HFF-Myc (cell line): ENCODE results near the gene TMPRSS7.
"Not testable (repeated sequence)": the region's sequence is repeated elsewhere in the genome, so short reads cannot be mapped to it uniquely, and the experiment has no call there.

Source experiments
- DNase-seq: peaks from one replicate; pipeline ENCODE4 v3.0.0-alpha.2; 2011; ENCODE audit warnings: low read depth; ENCODE audit errors: extremely low read depth
- H3K4me3 ChIP-seq: replicated peaks from 2 replicates; pipeline ENCODE4 v1.5.1; 2011; ENCODE audit warnings: low read depth, mild to moderate bottlenecking, control low read depth, low read length
- CTCF ChIP-seq: IDR thresholded peaks from 2 replicates; pipeline ENCODE4 v1.5.1; 2012; ENCODE audit warnings: mild to moderate bottlenecking, low read depth, low read length, control low read depth; ENCODE audit errors: missing control alignments

TMPRSS7 gene

DNA sequence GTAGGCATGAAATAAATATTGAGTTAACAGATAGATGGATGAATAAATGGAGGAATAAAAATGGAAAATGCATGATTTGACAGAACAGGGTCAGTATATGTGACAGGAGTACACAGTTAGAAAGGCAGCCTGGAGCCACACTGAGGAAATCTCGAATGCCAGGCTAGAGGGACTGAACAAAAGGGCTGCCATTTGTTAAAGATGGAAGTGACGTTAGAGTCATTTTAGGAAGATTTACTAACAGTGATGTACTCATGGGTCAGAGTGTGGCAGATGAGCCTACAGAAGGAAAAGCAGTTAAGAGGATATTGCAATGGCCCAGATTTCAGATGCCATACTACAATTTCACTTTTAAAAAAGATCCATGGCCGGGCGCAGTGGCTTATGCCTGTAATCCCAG, 7.4 kb upstream of the TMPRSS7 start:
- no peak overlapping the region for H3K4me3 ChIP-seq
- TF ChIP-seq CTCF = no peak
- no peak for DNase-seq

DNA sequence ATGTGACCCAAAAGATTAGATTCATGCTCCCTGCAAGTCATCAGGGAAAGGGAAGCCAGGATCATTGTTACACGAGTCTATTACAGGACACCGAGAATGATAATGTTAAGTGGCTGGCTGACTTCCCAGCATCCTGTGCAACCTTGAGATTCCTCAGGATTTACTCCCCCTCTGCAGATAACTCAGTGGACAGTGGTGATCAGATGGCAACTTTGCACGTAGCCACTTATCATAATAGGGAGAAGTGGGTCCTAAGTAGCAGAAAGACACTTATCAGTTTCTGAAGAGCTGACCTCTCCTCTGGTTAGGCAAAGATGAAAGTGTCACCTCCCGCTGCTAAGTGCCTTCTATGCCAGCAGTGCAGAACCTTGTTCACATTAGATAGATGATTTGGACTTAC, 6.7 kb upstream of the TMPRSS7 start:
- no peak for TF ChIP-seq CTCF
- no peak overlapping the region for H3K4me3 ChIP-seq
- no peak for DNase-seq

- no peak for TF ChIP-seq CTCF
- H3K4me3 ChIP-seq = no peak overlapping the region
- no peak for DNase-seq
Measured at GRCh38 chr3:112030901-112031300, 3.6 kb upstream of the TMPRSS7 start.

DNA sequence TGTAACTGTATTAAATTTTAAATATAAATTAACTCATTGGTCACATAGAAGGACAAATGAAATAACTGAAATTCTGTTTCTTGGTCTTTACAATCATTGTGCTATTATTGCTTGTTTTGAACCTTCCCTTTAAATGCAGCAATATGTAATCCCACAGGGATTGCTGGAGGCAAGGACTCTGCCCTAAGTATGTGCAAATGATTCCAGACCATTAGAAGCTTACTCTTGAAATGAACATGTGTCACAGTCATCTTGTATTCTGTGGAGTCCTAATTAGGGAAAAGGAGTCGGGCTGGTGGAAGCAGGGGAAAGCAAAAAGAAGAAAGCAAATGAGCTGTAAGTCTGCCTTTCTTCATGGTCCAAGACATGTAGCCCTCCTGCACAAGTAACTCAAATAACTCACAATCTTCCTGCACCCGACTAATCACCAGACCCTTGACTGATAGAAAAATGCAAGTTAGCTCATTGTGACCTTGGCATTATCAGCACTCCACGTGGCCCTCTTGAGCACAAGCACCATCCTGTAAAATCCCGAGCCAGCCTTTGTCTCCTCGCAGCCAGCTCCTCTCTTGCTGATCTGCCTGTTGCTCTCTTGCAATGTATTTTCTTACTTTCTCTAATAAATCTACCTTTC, 2.3 kb upstream of the TMPRSS7 start:
- TF ChIP-seq CTCF = no peak
- DNase-seq = no peak
- no peak overlapping the region for H3K4me3 ChIP-seq

DNA sequence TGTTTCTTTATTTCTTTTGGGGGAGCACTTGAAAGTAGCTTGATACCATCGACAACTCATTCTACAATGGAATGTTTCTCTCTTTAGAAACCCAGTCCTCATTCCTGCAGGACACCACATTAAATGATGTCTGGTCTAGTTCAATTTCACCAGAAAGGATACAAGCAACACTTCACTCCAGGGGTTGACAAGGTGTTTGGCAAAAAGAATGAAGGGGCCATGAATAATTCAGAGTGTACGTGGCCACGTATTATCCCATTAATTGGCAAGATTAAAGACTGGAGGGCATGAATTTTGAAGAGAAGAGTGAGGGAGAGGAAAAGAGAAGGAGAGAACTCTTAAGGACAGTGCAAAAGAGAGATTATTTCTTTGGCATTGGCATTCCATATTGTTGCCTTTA, 705 bp downstream of the TMPRSS7 start:
- DNase-seq = no peak

DNA sequence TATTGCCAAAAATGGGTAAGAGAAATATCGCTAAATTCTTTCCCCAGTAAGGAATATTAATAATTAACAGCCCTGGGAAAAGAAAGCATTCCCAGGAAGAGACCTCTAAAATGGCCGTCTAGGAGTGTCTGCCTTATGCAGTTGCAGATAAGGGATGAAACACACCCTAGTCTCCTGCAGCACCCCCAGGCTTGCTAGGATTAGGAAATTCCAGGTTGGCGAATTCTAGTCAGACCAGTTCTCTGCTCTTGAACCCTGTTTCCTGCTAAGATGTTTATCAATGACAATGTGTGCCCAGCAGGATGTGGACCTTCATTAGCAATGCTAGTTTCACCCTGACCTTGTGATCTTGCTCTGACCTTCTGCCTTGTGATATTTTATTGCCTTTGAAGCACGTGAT, 2.7 kb downstream of the TMPRSS7 start:
- H3K4me3 ChIP-seq, DNase-seq: not testable (repeated sequence)

More for the DNA sequence above, 705 bp downstream of the TMPRSS7 start:
- H3K4me3 ChIP-seq = no peak overlapping the region
- TF ChIP-seq CTCF = no peak

- TF ChIP-seq CTCF = no peak
- H3K4me3 ChIP-seq = no peak overlapping the region
- DNase-seq = no peak
Measured at GRCh38 chr3:112038863-112039262, 4.3 kb downstream of the TMPRSS7 start.
